ENCODE results near the gene TNFRSF1B. TPM values are rescaled to one million over a fixed set of nuclear protein-coding genes. Genes with fewer than 3 reads are reported as not detected.

TNFRSF1B gene
- total RNA-seq, result 1 to 10 TPM; 7.7 to 8.0 TPM
- 10.6 TPM for polyA plus RNA-seq (ENCODE audit: insufficient read depth, low read depth, low replicate concordance)
- long read RNA-seq, donor 1, partial matches to known transcripts, result 0 of 1 reads
- long read RNA-seq, donor 1, other reads (novel, unspliced or antisense), result 0 of 1 reads
- long read RNA-seq, donor 2, result 0 reads

- WGBS, 2 donors, result 0 to 2% methylated on average over 2 to 76 of the region's 79 CpGs
- Histone ChIP-seq H3K27me3 (no peaks in the 10 kb centered on the region), H3K4me1 (peaks cover 6% of the 10 kb centered on the region), H3K27ac (peak within 1 kb of the TSS; percentile 68 to 82), H3K9me3 (no peaks in the 10 kb centered on the region), H3K36me3 (ENCODE audit: low read depth, missing control alignments) (no peaks in the 10 kb centered on the region), H3K4me3 (peak within 1 kb of the TSS; percentile 64 to 71)
- TF ChIP-seq POLR2A (IDR thresholded peaks at IDR 0.05), result peak; percentile 26
- TF ChIP-seq, protein P1, sequence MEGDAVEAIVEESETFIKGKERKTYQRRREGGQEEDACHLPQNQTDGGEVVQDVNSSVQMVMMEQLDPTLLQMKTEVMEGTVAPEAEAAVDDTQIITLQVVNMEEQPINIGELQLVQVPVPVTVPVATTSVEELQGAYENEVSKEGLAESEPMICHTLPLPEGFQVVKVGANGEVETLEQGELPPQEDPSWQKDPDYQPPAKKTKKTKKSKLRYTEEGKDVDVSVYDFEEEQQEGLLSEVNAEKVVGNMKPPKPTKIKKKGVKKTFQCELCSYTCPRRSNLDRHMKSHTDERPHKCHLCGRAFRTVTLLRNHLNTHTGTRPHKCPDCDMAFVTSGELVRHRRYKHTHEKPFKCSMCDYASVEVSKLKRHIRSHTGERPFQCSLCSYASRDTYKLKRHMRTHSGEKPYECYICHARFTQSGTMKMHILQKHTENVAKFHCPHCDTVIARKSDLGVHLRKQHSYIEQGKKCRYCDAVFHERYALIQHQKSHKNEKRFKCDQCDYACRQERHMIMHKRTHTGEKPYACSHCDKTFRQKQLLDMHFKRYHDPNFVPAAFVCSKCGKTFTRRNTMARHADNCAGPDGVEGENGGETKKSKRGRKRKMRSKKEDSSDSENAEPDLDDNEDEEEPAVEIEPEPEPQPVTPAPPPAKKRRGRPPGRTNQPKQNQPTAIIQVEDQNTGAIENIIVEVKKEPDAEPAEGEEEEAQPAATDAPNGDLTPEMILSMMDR (IDR thresholded peaks at IDR 0.05), result no peak
- DNase-seq, result peak; percentile 59
- intact Hi-C loops (cut with DNase I; ENCODE audit: low total_unique reads), result no loop called here
Observed at GRCh38 chr1:12166834-12167492, at the start of gene TNFRSF1B. Gene TNFRSF1B (plus strand): TSS chr1:12166991. CDS start chr1:12167092, 101 bp downstream.

DNA sequence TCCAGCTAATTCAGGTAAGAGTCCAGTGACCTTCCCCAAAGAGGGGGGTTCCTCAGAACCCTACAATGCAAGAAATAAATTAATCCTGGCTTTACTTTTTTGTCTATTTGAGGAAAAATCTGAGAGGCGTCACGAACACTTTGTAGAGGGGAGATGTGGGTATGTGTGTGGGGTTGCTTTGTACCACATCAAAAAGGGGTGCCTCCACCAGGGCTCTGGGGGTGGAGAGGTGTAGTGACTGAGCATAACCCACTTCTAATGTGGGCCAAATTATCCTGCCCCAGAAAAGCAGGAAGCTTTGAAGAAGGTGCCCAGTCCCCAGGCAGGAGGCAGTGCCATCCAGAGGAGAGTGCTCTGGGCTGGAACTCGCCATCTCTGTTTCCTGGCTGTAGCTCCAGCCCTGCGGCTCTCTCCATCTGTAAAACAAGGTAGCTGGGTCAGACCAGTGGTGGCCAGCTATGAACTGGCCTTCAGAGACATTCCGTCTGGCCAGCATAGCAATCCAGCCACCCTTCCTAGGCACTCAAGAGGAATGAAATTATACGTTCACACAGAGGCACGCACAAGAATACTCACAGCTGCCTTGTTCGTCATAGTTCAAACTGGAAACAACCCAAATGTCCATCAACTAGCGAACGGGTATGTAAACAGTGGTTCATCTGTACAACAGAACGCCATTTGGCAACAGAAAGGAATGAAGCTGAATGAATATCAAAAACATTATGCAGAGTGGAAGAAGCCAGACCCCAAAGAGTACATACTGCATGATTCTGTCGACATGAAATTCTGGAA lies 45.4 kb upstream of the TNFRSF1B start:
- WGBS, 2 donors, result 85 to 89% methylated on average over 11 to 12 of the region's 12 CpGs
- Histone ChIP-seq H3K27me3 (no peaks in the 10 kb centered on the region), H3K27ac (no peak overlapping the region), H3K4me1 (peaks cover 9% of the 10 kb centered on the region), H3K9me3 (no peaks in the 10 kb centered on the region), H3K4me3 (no peak overlapping the region), H3K36me3 (ENCODE audit: low read depth, missing control alignments) (no peaks in the 10 kb centered on the region)
- intact Hi-C loops (cut with DNase I; ENCODE audit: low total_unique reads), result no loop called here
- no peak for DNase-seq
- TF ChIP-seq POLR2A (IDR thresholded peaks at IDR 0.05), result no peak
- TF ChIP-seq, protein P1 (IDR thresholded peaks at IDR 0.05), result no peak

DNA sequence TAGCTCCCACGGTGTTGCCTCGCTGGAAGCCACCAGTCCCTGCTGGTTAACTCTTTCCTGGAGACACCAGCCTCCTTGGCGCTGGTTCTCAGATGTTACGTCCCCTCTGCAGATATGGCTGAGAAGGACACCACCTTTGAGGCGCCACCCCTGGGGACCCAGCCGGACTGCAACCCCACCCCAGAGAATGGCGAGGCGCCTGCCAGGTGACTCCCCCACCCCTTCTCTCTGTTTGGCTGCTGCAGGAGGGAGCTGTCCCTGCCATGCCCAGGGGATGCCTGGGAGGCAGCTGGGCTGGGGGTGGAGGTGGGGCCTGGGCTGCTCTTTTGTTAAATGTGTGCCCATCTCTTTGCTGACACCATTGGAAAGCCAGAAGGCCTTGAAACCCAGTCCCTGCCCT lies 43.6 kb upstream of the TNFRSF1B start:
- peaks cover 9% of the 10 kb centered on the region for H3K4me1 ChIP-seq
- intact Hi-C loops (cut with DNase I; ENCODE audit: low total_unique reads), result no loop called here
- H3K9me3 ChIP-seq, result no peaks in the 10 kb centered on the region
- 55 to 60% methylated on average over 4 to 8 of the region's 8 CpGs for WGBS, 2 donors
- TF ChIP-seq, protein P1 (IDR thresholded peaks at IDR 0.05), result no peak
- TF ChIP-seq POLR2A (IDR thresholded peaks at IDR 0.05), result no peak
- H3K27me3 ChIP-seq, result no peaks in the 10 kb centered on the region
- H3K27ac ChIP-seq, result no peak overlapping the region
- no peak overlapping the region for H3K4me3 ChIP-seq
- DNase-seq, result no peak
- no peaks in the 10 kb centered on the region for H3K36me3 ChIP-seq (ENCODE audit: low read depth, missing control alignments)

DNA sequence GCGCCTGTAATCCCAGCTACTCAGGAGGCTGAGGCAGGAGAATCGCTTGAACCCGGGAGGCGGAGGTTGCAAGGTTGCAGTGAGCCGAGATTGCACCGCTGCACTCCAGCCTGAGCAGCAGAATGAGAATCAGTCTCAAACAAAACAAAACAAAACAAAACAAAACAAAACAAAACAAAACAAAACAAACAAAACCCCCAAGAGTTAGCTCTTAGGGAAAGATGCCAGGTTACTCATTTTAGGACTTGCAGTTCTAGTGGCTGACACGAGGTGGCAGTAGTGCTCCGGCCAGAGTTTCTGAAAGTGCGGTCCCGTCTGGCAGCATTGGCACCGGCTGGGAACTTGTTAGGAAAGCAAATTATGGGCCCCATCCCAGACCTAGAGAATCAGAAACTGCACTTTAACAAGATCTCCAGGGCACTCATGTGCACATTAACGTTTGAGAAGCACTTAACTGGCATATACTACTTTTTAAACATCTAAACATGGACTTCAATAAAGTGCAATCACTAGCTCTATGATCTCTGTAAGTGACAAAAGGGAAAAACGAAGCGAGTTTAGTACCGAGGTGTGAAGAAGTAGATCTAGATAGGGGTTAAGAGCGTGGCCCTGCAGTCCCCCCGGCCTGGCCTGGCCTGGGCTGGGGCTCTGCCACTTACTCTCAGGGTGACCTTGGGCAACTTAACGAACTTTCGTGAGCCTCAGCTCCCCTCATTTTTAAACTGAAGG lies 41.9 kb upstream of the TNFRSF1B start:
- no peaks in the 10 kb centered on the region for H3K27me3 ChIP-seq
- peak overlapping the region in 1 of 2 donors; percentile 30 for H3K27ac ChIP-seq
- WGBS, 2 donors, result 43 to 59% methylated on average over 19 of the region's 19 CpGs
- peak; percentile 87 for DNase-seq
- H3K4me3 ChIP-seq, result no peak overlapping the region
- peaks cover 9% of the 10 kb centered on the region for H3K4me1 ChIP-seq
- H3K9me3 ChIP-seq, result no peaks in the 10 kb centered on the region
- no peaks in the 10 kb centered on the region for H3K36me3 ChIP-seq (ENCODE audit: low read depth, missing control alignments)
- intact Hi-C loops (cut with DNase I; ENCODE audit: low total_unique reads), result loop anchor here (5.0 kb wide), 1 partner anchor 82 kb away; no protein-coding TSS in a partner anchor
- no peak for TF ChIP-seq POLR2A (IDR thresholded peaks at IDR 0.05)
- TF ChIP-seq, protein P1 (IDR thresholded peaks at IDR 0.05), result peak; percentile 93 to 98 (median 97)
